GM12801 (cell line): ENCODE measurements around the gene AARS2.

Experiments
- TF ChIP-seq, protein P1 (sequence below): IDR thresholded peaks from one replicate; pipeline ENCODE4 v1.5.1; 2011; ENCODE audit warnings: control low read depth; ENCODE audit not compliant: insufficient read length; ENCODE audit errors: extremely low read depth

AARS2 gene

GRCh38 chr6:44309631-44310030, 3.5 kb downstream of the AARS2 start:
- TF ChIP-seq, protein P1, sequence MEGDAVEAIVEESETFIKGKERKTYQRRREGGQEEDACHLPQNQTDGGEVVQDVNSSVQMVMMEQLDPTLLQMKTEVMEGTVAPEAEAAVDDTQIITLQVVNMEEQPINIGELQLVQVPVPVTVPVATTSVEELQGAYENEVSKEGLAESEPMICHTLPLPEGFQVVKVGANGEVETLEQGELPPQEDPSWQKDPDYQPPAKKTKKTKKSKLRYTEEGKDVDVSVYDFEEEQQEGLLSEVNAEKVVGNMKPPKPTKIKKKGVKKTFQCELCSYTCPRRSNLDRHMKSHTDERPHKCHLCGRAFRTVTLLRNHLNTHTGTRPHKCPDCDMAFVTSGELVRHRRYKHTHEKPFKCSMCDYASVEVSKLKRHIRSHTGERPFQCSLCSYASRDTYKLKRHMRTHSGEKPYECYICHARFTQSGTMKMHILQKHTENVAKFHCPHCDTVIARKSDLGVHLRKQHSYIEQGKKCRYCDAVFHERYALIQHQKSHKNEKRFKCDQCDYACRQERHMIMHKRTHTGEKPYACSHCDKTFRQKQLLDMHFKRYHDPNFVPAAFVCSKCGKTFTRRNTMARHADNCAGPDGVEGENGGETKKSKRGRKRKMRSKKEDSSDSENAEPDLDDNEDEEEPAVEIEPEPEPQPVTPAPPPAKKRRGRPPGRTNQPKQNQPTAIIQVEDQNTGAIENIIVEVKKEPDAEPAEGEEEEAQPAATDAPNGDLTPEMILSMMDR, result no peak

- TF ChIP-seq, protein P1, result no peak
Observed at GRCh38 chr6:44309092-44309491, 4.1 kb downstream of the AARS2 start.

GRCh38 chr6:44307217-44307616, 5.9 kb downstream of the AARS2 start:
- TF ChIP-seq, protein P1, result no peak

DNA sequence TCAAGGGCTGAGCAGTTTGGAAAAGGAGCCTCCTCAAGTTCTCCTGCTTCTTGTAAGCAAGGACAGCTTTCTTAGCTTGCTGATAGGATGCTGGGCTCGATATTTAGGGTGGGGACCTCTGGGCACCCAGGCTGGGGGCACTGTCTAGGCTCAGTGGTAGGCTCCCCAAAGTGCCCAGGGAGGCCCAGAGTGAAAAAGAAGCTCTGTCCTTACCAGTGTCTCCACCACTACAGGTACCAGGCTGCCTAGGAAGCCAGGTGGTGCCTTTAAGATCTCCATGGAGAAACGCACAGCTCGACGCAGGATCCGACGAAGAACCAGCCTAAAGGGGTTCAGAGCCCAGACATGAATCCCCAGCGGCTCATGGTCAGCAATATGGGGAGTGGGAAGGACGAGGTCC, 6.4 kb downstream of the AARS2 start:
- TF ChIP-seq, protein P1, result no peak

DNA sequence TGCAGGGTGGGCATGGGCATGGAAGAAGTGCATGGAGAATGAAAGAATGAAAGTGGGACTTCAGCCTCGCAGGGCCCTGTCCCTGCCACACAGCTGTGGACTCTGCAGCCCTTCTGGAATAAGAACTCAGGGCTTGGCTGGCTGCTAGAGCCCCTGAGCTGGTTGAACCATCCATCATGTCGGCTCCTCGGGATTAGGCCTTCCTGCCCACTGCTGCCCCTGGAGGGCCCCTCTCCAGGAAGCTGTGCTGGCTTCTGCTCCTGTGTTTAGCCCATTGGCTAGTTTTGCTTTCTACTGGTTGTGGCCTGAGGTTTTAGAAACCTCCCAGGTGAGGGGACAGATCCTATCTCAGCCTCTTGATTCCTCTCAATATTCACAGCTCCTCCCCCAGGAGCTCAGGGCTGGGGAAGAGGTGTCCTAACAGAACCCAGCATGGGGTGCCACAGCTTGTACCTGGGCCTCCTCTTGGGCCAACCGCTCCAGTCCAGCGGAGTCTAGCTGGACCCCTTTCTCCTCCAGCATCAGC, 7.9 kb downstream of the AARS2 start:
- TF ChIP-seq, protein P1, result no peak

DNA sequence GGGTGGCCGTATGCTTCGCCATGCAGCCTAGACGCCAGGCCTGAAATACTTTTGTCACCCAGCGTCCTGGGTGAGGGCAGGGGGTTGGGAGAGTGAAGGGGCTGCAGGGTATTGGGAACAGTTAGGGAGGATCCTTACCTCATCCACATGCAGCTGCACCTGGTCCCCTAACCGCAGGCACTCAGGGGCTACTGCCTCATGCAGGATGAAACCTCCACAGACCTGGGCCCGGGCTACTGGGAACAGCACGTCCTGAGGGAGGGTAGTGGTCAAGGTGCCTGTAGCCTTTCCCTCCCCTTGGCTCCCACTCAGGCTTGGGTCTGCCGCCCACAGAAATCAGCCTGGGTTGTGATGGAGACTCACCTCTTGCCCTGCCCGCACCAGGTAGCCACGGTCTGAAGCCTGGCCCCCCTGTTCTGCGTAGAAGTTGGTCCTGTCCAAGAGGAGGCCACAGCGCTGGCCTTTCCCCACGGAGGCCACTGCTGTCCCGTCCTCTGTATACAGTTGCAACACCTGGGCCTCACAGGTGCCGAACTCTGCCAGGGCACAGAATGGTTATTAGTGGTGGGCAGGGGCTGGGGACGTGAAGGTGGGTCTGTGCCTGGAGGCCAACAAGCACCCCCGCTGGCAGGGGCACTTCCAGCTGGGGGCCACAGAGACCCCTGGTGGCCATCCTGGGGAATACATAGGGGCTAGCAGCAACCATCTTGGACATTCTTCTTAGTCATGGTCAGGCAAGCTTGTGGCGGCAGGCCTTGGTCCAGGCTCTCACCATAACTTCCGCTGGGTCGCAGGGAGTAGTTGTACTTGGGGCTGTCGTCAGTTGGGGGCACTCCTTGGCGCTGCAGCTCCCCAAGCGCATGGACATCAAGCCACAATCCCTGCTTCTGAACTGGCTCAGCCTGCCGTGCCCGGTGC, 8.6 kb downstream of the AARS2 start:
- TF ChIP-seq, protein P1, result no peak

DNA sequence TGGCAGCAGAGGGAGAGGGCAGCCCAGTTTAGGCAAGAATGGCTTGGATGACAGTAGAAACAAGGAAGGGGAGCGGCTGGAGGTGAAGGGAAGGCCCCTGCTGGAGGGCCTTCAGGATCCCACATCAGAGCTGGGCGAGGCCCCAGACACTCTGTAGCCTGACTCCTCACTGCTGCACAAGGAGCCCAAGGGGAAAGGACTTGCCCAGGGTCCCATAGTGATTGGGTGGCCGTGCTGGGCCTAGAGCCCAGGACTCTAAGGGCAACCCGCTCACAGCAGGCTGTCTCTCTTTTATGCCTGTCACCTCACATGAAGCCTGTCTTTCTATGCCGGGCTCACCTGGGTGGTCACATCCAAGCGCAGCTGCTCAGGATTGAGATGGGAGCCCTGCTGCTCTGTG, 9.3 kb downstream of the AARS2 start:
- TF ChIP-seq, protein P1, result no peak
